GM21825 (cell line): Measurements from ENCODE around the gene SMYD3.

Experiments
- ATAC-seq: cut with Tn5 transposase; IDR thresholded peaks from one replicate; pipeline ENCODE4 v1.9.1; 2021; ENCODE audit warnings: mild to moderate bottlenecking, moderate library complexity; ENCODE audit not compliant: unreplicated experiment

SMYD3 gene

GRCh38 chr1:246281195-246281594, 225.9 kb downstream of the SMYD3 start:
- no peak for ATAC-seq

- no peak for ATAC-seq
Measured at GRCh38 chr1:246280551-246280950, 226.5 kb downstream of the SMYD3 start.

GRCh38 chr1:246279402-246279801, 227.7 kb downstream of the SMYD3 start:
- ATAC-seq: no peak

- no peak for ATAC-seq
Measured at GRCh38 chr1:246278371-246278770, 228.7 kb downstream of the SMYD3 start.

- no peak for ATAC-seq
Measured at GRCh38 chr1:246275036-246275435, 232.0 kb downstream of the SMYD3 start.

- ATAC-seq: no peak
Measured at GRCh38 chr1:246274186-246274585, 232.9 kb downstream of the SMYD3 start.

GRCh38 chr1:246271516-246271915, 235.6 kb downstream of the SMYD3 start:
- ATAC-seq: no peak

- peak; percentile 75 for ATAC-seq
Measured at GRCh38 chr1:246270236-246270635, 236.8 kb downstream of the SMYD3 start.

- ATAC-seq: no peak
Measured at GRCh38 chr1:246269466-246269865, 237.6 kb downstream of the SMYD3 start.

GRCh38 chr1:246267896-246268295, 239.2 kb downstream of the SMYD3 start:
- no peak for ATAC-seq

- ATAC-seq: no peak
Measured at GRCh38 chr1:246267426-246267825, 239.7 kb downstream of the SMYD3 start.

- ATAC-seq: no peak
Measured at GRCh38 chr1:246265481-246265880, 241.6 kb downstream of the SMYD3 start.

- ATAC-seq: no peak
Measured at GRCh38 chr1:246262281-246262680, 244.8 kb downstream of the SMYD3 start.

- ATAC-seq: no peak
Measured at GRCh38 chr1:246261639-246262038, 245.4 kb downstream of the SMYD3 start.

- no peak for ATAC-seq
Measured at GRCh38 chr1:246258250-246258649, 248.8 kb downstream of the SMYD3 start.

- ATAC-seq: no peak
Measured at GRCh38 chr1:246255773-246256172, 251.3 kb downstream of the SMYD3 start.

GRCh38 chr1:246254854-246255253, 252.2 kb downstream of the SMYD3 start:
- ATAC-seq: no peak

GRCh38 chr1:246246430-246246829, 260.6 kb downstream of the SMYD3 start:
- no peak for ATAC-seq

GRCh38 chr1:246245541-246245940, 261.5 kb downstream of the SMYD3 start:
- ATAC-seq: no peak

- no peak for ATAC-seq
Measured at GRCh38 chr1:246232126-246232525, 275.0 kb downstream of the SMYD3 start.

GRCh38 chr1:246226041-246226440, 281.0 kb downstream of the SMYD3 start:
- ATAC-seq: no peak

GRCh38 chr1:246221485-246222255, 285.4 kb downstream of the SMYD3 start:
- no peak for ATAC-seq

- no peak for ATAC-seq
Measured at GRCh38 chr1:246220495-246221065, 286.5 kb downstream of the SMYD3 start.
